Hematopoietic multipotent progenitor cell treated with erythropoietin and hydrocortisone succinate and interleukin-3 and kit ligand, for 15 days (in vitro differentiated cells): Measurements from ENCODE around the gene UMODL1.
A peak's percentile ranks its signal among the peaks of the same experiment; 100 is the strongest.

Source experiments
- DNase-seq: peaks from one replicate; pipeline ENCODE4 v3.0.0-alpha.2; 2015; ENCODE audit warnings: low spot score

Gene UMODL1

DNA sequence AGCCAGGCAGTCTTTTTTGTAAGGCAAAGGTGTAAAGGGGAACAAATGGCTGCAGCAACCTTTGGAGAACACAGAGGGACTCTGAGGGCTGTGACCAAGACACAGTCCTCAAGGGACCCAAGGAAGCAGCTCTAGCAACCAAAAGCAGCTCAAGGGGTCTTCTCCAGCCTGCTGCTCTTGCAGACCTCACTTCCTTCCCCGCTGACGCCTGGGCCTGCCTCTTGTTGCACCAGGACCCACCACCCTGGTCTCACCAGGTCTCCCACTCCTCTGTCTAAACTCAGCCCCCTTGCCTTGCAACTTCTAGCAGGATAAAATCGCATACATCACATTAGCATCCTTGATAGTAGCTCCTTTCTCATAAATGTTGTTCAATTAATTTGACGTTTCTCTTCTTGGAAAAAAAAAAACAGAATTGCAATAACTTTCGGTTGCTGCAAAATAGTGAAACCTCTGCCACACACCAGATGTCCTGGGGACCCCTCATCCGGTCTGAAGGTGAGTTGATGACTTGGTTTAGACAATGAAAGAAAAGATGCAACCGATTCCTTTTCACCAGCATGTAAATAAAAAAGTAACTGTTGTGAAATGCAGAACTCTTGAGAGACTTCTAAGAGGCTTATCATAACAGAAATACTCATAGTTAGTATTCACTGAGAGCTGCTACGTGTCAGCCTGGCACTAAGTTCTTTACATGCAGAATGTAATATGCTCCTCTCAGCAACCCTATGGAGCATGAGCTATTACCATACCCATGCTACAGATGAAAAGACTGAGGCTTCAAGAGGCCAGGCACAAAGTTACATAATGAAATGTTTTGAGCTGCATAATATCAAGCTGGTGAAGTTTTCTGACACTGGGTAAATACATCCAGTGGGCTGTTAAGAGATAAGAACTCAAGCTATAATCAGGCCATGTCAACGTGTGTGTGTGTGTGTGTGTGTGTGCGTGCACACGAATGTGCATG, 58.5 kb downstream of the UMODL1 start:
- no peak for DNase-seq

DNA sequence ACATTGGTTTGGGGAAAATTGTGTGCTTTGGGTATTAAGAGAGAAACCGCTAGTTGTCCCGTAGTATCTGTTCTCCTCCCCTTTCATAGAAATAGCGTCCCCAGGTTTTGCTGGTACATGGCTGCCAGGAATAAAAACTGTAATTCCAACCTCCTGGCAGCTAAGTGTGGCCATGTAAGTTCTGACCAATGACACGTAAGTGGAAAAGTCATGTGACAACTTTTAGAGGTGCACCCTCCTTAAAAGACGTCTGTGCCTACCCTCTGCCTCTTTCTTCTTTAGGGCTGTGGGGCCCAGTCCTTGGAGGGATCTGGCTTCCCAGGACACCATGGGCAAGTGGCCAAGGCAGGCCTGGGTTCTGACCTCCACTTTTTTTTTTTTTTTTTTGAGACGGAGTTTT, 59.3 kb downstream of the UMODL1 start:
- no peak for DNase-seq

DNA sequence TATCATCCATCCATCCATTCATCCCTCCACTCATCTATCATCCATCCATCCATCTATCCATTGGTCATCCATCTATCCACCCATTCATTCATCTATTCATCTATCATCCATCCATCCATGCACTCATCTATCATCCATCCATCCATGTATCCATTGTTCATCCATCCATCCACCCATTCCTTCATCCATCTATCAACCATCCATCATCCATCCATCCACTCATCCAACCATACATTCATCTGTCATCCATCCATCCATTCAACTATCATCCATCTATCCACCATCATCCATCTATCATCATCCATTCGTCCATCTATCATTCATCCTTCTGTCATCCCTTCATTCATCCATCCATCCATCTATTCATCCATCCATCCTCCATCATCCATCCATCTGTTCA, 61.1 kb downstream of the UMODL1 start:
- no peak for DNase-seq

DNA sequence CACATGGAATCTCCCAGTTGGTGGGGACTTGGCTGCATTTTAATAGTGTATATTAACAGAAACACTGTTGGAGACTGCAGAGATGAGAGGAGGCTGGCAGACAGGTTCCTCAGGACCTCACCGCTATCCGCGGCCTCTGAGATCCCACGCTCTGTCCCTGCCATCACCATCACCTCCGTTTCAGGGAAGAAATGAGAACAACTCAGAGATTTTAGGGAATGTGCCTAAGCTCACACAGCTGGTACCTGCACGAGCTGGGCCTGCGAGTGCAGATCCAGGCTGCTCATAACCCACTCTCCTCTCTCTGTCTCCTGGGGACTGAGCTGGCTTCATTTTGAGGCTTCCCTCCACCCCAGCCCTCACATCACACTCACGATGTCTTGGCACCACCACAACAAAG, 62.0 kb downstream of the UMODL1 start:
- DNase-seq: no peak

DNA sequence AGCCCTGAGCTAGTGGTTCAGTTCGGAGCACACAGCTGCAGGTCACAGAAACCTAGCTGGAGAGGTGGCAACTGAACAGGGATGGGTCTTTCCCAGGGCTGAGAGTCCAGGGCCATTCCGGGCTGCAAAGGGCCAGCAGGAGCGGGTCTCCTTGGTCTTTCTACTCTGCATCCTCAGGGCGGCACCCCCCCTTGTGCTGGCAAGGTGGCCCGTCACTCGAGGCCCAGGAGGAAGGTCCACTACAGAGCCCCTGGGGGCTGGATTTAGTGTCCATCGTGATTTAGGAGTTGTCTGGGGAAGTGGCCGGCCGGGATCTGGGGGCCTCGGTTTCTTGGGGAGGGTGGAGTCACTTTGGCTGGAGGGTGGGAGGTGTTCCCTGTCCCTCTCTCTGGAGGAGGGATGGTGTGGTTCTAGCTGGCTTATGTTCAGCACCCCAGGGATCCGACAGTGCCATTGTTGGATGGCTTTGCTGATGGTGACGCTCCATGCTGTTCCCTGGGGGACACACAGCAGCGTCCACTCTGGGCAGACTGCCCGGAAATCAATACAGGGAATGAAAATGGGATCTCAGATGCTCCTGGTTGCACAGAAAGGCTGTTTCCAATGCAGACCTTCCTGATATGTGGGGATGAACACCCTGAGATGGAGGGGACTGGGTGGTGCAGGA, 64.4 kb downstream of the UMODL1 start:
- DNase-seq: no peak

DNA sequence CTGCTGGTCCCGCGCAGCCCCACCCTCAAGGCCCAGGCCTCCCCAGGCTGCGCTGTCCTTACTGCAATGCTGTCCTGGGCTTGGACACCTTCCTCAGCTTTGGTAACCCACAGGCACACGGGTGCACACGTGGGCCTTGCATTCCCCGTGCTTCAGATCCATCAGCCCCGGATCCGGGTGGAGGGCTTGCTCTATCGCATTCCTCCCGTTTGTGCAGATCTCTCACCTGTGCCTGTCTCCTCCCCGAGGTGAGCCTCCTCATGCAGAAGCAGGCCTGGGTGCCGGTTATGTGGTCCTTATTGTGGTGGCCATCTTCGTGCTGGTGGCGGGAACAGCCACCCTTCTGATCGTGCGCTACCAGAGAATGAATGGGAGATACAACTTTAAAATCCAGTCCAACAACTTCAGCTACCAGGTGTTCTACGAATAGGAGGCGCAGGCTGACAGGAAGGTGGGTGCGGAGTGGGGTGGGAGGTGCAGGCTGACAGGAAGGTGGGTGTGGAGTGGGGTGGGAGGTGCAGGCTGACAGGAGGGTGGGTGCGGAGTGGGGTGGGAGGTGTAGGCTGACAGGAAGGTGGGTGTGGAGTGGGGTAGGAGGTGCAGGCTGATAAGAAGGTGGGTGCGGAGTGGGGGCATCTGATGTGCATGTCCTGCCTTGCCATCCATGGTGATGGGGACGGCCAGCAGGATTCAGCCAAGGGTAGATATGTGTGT, 66.2 kb downstream of the UMODL1 start:
- no peak for DNase-seq

DNA sequence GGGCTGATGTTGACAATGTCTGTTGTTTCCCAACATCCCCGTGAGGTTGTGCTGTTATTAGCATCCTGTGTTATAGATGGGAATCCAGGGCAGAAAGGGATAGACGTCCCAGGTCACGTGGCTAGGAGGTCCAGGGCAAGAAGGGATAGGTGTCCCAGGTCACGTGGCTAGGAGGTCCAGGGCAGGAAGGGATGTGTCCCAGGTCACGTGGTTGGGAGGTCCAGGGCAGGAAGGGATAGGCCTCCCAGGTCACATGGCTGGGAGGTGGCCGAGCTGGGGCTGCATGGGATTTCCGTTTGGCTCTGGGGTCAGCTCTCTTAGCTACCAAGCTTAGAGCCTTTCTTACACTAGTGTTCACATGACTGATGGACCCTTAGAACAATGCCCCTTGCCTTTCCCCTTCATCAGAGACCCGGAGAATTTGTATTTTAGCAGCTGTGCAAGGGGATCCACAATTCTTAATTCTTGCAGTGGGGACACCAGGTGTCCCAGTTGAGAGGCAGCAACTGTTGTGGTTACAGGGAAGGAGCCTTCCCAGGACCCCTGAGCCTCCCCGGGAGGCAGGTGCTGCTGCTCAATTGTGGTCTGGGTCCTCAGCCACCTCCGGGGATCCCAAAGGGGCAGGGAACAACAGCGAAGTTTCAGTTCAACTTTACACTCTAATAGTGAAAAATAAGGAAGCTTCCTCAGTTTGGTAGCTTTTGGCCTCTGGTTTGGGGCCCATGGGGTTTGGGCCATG, 69.2 kb downstream of the UMODL1 start:
- no peak for DNase-seq

DNA sequence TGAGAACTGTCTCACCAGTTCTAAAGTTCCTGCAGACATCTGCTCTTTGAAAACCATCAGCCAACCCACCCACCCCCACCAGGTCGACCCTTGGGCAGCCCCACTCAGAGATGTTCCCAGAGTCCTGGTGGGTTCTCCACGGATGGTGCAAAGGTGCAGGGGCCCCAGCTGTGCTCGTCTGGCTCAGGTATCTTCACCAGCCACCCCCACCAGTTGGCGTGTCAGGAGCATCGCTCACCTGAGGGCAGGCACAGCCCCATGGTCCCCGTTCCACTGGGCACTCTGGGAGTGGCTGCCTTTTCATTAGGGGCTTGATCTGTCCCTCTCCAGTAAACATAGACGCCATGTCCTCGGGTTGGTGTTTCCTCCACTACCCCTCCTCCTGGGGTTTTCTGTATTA, 70.5 kb downstream of the UMODL1 start:
- no peak for DNase-seq

DNA sequence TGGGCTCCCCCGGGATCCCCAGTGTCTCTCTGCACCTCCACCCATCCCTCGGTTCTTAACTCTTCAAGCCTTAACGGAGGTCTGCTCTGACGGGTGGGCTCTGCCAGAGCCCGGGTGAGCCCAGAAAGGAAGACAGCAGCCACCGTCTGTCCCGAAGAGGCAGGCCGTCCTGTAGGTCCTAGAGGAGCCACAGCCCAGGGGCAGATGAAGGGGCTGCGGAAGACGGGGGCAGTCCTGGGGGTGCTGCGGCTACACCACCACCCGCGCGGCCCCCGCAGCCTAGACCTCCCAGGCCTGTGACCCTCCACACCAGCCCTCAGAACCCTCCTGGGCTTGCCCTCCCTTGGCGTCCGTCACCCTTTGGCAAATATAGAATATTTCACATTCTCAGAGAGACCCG, 71.0 kb downstream of the UMODL1 start:
- DNase-seq: no peak

DNA sequence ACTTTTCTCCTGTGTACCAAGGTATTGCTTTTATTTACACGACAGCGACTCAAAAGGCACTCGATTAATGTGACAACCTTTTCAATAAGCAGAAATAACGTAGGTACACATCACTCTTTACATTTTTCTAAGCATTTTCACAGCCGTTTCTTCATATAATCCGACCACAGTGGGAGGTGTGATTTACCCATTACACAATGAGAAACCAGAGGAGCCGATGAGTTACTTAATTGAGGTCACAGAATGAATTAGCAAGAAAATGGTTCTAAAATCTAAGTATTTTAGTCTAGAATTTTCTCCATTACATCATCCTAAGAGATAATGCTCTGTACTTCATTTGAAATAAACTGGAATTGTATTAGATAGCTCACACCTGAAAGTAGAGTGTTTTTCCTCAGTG, 71.5 kb downstream of the UMODL1 start:
- no peak for DNase-seq

DNA sequence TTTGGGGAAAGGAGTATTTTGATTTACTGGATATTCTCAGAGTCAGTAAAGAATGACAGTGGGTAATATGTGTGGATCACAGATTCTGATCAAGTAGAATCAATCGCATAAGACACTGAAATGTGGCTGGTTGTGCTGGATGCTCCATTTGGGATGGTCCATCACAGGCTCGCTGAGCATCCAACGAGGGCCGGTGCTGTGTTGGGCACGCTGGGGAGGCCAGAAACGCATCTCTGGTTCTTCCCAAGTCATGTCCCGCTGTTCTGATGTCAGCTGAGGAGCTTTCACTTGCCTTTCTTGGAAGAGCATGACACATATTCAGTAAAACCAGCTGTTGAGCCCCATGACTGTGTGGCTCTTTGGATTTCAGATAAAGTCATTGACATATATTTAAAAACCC, 72.0 kb downstream of the UMODL1 start:
- DNase-seq: no peak

DNA sequence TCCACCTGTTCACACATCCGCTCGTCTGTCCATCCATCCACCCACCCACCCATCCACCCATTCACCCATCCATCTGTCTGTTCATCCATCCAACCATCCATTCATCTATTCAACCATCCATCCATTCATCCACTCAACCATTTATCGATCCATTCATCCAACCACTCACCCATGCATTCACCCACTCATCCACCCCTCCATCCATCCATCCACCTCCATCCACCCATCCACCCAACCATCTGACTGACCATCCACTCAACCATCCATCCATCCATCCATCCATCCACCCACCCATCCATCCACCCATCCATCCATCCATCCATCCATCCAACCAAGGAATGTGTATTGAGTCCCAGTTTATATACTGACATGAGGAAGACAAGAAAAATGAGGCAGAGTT, 73.1 kb downstream of the UMODL1 start:
- no peak for DNase-seq

DNA sequence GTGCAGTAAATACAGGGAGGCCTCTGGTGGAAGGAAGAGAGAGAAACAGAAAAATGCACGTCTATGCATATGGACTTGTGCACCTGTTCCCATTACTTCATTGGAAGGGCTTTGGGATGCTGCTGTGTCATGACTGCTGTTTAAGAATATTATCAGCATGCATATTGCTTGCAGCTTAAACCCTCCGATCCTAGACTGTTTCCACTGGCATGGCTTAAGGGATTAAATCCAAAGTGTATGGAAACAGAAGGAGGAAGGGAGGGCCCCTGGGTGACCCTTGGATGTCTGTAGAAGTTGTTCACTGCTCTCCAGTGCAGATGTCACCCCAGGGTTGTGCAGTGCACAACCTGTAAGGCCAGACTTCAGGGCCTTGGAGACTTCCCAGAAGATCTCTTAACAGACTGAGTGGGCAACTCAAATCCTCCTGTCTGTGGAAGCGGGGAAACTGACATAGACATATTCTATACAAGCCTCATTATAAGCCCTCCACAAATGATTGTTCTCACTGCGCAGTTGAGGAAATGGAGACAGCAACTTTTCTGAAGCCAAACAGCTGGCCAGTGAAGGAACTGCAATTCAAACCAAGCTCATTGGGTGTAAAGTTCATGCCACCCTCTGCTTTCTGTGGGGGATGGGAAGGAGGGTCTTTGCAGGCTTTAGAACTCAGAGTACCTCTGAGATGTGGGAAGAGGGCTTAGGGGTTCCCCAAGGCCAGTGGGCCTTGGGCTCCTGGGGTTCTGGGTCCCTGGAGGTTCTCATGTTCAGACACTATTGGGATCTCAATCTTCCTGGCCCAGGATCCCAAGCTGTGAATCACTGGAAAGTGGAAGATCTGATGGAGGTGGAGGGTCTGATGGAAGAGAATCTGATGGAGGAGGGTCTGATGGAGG, 73.8 kb downstream of the UMODL1 start:
- no peak for DNase-seq

DNA sequence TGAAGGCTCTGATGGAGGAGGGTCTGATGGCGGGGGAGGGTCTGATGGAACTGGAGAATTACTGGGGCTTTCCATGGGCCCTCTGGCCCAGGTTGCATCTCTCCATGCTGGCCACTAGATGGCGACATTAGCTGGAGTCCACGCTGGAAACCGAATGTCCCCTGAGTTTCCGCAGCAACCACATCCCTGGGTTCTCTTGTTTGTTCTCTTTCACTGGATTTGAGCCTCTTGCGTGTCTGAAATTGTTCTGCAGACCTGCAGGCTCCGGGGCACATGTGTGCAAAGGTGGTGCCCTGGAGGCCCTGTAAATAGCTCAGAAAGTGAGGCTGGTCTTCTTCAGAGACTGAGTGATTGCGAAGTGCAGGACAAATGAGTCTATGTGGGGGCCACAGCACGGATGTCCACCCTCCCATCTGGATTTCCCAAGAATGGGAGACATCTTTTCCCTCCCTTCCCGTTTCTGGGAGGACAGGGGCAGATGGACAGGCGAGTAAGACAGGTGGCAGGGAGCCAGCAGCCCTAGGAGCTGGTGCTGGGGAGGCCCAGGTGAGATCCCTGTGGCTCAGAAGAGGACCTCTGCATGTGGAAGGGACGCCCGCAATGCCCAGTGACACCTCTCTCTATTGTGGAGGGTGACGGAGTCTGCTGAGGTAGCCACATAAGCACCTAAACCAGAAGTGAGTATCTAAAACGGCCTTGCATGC, 74.6 kb downstream of the UMODL1 start:
- DNase-seq: peak; percentile 64

DNA sequence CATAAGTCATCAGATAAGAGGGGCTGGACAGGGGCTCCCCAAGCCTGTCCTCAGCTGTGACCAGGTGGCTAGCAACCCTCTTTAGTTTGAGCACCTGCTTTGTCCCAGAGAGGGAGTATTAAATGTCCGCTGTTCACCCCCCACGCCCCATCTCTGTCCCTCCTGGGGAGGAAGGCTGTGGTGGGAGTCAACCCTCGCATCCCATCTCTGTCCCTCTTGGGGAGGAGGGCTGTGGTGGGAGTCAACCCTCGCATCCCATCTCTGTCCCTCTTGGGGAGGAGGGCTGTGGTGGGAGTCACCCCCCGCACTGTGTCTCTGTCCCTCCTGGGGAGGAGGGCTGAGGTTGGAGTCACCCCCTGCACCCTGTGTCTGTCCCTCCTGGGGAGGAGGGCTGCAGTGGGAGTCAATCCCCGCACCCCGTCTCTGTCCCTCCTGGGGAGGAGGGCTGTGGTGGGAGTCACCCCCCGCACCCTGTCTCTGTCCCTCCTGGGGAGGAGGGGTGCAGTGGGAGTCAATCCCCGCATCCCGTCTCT, 75.2 kb downstream of the UMODL1 start:
- no peak for DNase-seq

DNA sequence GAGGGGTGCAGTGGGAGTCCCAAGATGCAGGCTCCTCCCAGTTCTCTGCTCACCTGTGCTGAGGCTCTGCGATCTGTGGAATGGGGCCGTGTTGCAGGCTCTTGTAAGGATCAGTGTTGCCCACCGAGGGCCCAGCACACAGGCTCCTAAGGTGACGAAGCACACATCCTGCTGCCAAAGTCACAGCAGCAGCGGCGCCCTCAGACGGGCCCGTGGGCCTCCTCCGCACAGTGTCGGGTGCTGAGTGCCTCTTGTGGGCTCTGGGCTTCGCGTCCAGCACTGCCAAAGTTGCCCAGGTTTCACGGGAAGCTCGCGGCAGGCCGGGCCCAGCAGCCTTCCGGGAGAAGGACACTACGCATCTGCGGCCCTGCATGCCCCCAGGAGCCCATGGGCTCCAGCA, 75.7 kb downstream of the UMODL1 start:
- no peak for DNase-seq

DNA sequence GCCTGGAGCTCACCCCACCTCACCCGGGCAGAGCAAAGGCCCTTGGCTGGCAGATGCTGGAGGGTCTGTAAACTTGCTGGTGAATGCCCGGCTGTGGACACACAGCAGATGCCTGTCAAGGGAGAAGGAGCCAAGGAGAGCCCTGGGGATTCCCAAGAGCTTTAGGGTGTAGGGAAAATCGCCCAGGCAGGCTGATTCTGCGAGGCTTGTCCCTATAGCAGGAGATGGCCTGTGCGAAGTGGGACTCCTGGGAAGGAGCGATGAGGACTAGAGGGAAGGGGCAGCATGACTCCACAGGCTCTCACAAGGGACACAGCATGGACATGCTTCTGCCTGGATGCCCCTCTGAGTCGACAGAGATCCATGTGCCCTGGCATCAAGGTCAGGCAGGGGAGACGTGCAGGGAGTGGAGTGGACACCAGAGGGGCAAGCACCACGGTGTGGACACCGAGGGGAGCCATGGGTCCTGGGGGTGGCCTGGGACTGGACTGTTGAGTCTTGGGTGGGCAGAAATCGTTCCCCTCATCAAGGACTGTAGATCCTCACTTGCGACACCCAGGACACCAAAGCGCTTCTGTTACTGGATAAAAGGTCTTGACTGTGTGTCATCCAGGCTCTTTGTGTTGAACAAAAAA, 76.4 kb downstream of the UMODL1 start:
- DNase-seq: no peak

DNA sequence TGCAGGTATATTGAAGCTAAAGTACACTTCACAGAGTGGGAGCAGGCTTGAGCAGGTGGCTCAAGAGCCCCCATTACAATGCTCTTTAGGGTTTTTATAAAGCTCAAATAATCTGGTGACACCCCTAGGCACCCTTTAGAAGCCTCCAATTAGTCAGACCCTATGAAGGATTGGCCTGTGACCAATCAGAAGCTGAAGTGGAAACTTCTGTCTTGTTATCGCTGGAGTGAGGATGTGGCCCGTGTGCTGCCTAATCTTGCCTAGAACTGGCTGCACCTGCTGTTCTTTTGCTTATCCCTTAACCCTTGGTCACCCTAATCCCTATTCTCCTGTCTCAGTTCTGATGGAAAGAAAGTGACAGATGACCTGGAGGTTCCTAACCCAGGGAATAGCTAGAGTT, 77.0 kb downstream of the UMODL1 start:
- no peak for DNase-seq

DNA sequence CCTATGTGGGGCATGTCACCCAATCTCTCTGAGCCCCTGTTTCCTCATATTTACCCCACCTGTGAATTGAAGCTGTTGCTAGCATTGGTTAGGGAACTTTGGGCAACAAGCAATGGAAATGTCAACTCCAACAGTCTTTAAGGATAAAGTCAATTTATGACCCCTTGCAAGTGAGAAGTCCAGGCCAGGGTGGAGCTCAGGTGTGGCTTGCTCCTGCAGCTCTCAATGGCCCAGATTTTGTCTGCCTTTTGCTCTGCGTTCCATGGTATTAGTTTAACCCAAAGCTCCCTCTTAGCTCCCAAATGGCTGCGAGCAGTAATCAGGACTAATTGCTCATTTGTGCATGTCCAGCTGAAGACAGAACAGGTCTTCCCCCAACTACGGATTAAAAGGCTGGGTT, 77.5 kb downstream of the UMODL1 start:
- DNase-seq: no peak
